Coronary artery (tissue), 2 donors: Measurements from ENCODE around the gene LSAMP.
A peak's percentile ranks its signal among the peaks of the same experiment; 100 is the strongest.

ENCODE experiments used
- DNase-seq: peaks from one replicate; pipeline ENCODE4 v3.0.0-alpha.2; 2017; ENCODE audit warnings: low spot score
- H3K27ac ChIP-seq, 2 donors: fragments of 200-600 bp; sonication (generic); one replicate each; pipeline ENCODE4 v1.5.1; 2016 to 2019
- H3K4me3 ChIP-seq: fragments of 200-600 bp; sonication (generic); 2 replicates; pipeline ENCODE4 v1.5.1; 2016; ENCODE audit warnings: mild to moderate bottlenecking, moderate library complexity
- TF ChIP-seq, protein P1 (sequence below): fragments of 200-600 bp; sonication (generic); IDR thresholded peaks from one replicate; pipeline ENCODE4 v1.5.1; 2019; ENCODE audit warnings: antibody characterized with exemption

The LSAMP gene

GRCh38 chr3:115838786-115839185, 606.5 kb downstream of the LSAMP start:
- TF ChIP-seq, protein P1, sequence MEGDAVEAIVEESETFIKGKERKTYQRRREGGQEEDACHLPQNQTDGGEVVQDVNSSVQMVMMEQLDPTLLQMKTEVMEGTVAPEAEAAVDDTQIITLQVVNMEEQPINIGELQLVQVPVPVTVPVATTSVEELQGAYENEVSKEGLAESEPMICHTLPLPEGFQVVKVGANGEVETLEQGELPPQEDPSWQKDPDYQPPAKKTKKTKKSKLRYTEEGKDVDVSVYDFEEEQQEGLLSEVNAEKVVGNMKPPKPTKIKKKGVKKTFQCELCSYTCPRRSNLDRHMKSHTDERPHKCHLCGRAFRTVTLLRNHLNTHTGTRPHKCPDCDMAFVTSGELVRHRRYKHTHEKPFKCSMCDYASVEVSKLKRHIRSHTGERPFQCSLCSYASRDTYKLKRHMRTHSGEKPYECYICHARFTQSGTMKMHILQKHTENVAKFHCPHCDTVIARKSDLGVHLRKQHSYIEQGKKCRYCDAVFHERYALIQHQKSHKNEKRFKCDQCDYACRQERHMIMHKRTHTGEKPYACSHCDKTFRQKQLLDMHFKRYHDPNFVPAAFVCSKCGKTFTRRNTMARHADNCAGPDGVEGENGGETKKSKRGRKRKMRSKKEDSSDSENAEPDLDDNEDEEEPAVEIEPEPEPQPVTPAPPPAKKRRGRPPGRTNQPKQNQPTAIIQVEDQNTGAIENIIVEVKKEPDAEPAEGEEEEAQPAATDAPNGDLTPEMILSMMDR: no peak
- no peak for DNase-seq
- H3K27ac ChIP-seq: no peak overlapping the region
- H3K4me3 ChIP-seq: no peak overlapping the region

- TF ChIP-seq, protein P1: peak; percentile 21
- H3K4me3 ChIP-seq: no peak overlapping the region
- H3K27ac ChIP-seq: no peak overlapping the region
- DNase-seq: no peak
These were observed 608.3 kb downstream of the LSAMP start for GRCh38 chr3:115836944-115837343.

GRCh38 chr3:115835946-115836345, 609.3 kb downstream of the LSAMP start:
- no peak for DNase-seq
- H3K4me3 ChIP-seq: no peak overlapping the region
- TF ChIP-seq, protein P1: no peak
- H3K27ac ChIP-seq: no peak overlapping the region

DNA sequence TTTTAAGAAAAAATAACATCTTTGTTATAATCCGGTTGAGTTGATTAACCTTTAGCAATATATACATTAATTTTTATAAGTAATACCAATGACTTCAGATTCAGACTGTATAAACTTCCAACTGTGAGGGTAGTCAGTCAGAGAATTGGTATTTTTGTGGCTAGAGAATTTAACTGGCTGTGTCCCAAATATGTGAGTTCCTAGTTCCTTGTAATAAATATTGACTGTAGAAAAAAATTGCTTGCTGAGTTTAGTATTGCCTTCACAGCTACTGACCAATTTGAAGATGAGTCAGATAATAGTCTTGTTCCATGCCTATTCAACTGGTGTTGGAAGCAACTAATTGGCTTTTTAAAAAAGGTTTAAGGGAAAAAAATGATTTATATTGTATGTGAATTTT, 611.2 kb downstream of the LSAMP start:
- no peak overlapping the region for H3K27ac ChIP-seq
- DNase-seq: no peak
- H3K4me3 ChIP-seq: no peak overlapping the region
- TF ChIP-seq, protein P1: no peak

GRCh38 chr3:115833074-115833473, 612.2 kb downstream of the LSAMP start:
- Histone ChIP-seq H3K4me3 (no peak overlapping the region), H3K27ac (no peak overlapping the region)
- no peak for DNase-seq
- TF ChIP-seq, protein P1: no peak

GRCh38 chr3:115832265-115832664, 613.0 kb downstream of the LSAMP start:
- TF ChIP-seq, protein P1: no peak
- Histone ChIP-seq H3K4me3 (no peak overlapping the region), H3K27ac (no peak overlapping the region)
- no peak for DNase-seq

DNA sequence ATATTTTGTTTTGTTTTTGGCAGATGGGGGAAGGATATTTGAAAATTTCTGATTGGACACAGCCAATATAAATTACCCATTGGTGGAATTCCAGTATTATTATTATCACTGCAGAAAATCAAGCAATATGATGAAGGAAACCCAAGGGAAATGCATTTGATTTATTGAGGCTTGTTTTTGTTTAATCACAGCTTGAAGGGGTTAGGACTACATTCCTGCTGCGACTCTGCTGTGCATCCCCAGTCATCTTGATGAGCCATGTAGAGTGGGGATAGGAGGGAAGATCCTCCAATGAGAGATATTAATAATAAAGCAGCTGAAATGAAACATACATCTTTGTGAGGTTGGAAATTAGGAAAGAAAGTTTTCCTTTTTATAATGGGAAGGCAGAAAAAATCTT, 613.4 kb downstream of the LSAMP start:
- Histone ChIP-seq H3K4me3 (no peak overlapping the region), H3K27ac (no peak overlapping the region)
- TF ChIP-seq, protein P1: no peak
- DNase-seq: no peak
